HG02938 (cell line): ENCODE measurements around the gene WDFY4.

ENCODE experiments used
- ATAC-seq: cut with Tn5 transposase; IDR thresholded peaks from one replicate; pipeline ENCODE4 v1.9.1; 2021; ENCODE audit warnings: mild to moderate bottlenecking, moderate library complexity; ENCODE audit not compliant: unreplicated experiment

Gene WDFY4

DNA sequence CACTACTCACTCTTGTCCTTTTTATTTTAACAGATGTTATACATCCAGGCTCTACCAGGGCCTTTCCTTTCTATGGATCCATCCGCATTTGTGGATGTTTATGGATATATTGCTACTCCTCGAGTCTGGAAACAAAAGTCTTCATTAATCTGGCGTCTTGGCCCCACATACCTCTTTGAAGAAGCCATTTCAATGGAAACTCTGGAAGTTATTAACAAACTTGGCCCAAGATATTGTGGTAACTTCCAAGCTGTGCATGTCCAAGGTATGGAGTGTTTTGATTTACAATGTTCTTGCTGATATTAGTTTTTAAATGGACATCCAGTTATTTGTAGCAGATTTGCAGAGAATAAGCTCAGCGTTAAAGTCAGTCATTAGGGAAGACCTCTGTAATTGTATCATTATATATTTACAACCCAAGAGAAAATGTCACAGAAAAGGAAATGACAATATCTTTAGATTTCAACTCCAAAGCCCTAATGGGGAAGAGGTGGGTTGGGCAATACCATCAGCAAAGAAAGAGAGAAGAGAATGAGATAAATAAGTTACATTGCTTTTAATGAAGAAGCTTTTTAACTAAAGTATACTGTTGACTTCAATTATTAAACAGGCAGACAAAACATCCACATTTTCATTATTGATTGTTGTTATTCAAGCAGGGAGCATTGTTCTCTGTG lies 102.1 kb downstream of the WDFY4 start:
- ATAC-seq, result no peak

DNA sequence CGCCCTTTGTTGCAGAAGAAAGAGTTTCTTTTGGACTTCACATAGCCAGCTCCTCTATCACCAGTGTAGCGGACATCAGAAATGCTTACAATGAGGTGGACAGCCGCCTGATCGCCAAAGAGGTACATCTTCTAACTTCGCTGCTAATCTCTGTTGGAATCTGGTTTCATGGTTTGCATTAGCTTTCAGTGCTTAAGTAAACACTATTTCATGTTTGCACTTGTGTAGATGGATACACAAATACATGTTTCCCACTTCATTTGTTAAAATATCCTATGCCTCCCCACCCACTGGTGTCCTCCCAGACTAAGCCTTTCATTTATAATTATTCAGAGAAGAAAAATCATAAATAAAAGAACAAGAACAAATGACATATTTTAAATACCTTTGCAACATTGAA lies 103.9 kb downstream of the WDFY4 start:
- ATAC-seq, result no peak

DNA sequence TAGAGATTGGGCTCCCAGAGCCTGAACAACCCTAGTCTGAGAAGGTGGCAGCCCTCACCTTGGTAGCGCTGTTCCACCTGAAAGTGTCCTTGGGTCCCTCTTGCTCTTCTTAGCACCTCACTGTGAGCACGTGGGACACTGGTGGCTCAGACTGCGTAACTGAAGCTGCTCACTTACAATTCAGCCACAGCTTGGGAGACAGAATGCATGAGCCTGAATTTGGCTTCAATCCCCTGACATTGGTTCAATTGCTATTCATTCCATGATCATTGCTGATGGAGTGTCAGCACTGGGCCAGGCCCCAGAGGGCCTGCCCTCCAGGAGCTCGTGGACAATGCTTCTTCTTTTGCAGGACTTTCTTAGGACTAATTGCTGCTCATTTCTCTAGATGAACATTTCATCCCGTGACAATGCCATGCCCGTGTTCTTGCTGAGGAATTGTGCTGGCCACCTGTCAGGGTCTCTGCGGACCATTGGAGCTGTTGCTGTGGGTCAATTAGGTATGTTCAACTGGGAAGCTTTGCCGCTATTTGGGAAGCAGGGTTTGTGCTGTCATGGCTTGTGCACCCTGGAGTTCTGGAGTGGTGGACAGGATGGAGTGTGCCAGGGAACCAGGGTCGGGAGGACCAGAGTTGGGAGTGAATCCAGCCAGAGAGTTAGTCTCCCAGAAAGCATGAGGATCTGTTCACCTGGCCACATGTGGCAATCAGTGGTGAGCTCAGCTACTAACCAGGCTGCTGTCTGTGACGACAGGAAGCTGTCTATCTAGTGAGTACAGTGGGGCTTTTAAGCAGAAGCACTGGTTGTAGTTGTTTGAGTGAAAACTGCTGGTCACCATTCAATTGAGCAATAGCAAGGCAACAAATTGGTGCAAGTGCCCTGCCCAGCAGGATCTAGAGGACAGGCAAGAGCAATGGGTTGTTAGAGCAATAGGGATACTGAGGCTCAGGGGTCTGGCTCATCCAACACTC lies 105.1 kb downstream of the WDFY4 start:
- ATAC-seq, result no peak

DNA sequence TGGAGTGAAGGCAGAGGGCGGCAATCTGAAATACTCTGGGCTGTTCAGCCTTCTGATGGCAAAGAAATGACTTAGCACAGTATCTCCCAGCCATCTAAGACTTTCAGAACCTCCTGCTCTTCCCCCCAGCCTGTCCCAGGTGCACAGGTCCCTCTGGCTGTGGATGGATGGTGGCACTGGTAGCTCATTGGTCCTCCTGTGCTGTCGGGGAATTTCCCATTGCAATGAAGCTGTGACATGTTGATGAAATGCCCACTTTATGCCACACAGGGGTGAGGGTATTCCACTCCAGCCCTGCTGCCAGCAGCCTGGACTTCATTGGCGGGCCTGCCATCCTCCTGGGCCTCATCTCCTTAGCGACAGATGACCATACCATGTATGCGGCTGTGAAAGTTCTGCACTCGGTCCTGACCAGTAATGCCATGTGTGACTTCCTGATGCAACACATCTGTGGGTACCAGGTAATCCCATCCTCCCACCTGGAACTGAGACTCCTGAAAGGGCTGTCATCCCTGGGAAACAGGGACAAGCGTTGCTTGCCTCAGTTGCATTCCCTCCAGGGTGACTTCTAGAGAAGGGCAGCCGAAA lies 105.9 kb downstream of the WDFY4 start:
- ATAC-seq, result no peak

DNA sequence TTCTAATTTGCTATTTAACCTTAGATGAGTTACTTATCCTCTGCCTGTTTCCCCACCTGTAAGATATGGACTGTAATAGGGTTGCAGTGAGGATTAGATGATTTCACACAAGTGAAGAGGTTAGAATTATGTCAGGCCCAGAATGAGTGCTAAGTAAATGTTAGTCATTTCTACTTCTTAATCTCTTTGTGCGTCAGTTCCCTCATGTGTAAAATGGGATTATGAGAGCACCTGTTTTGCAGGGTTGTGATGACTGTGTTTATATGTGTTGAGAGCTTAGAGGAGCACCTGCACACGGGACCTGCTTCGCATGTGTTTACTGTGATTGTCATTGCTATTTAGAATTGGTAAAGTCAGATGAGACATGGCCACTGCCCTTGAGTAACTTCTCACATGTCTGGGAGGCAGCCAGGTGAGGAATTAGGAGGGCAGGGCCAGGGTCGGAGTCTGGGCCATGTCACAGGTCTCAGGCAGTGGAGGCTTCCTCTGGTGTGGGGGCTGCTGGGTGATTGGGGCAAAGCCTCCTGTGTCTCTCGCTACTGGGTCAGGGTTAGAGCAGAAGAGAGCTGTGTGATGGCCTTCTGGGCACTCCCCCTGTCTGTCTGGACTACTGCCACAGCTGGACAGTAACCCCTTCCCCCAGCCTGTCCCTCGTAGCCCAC lies 106.7 kb downstream of the WDFY4 start:
- no peak for ATAC-seq

DNA sequence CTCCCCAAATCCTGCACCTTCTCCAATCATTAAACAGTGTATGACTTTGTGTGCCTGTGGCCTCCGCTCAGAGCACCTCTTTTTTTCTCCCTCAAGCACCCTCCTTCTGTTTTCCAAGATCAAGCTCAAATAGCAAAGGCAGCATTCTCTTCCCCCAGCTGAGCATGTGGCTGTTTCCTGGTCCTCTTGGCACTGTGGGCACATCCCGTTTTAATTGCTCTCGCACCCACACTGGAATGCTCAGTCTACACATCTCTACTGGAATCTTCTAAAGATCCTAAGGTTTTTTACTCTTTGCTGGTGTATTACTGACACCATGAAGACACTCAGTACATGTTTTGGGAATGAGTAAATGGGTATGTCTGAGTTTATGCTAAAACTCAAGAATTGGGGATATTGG lies 107.4 kb downstream of the WDFY4 start:
- ATAC-seq, result no peak

DNA sequence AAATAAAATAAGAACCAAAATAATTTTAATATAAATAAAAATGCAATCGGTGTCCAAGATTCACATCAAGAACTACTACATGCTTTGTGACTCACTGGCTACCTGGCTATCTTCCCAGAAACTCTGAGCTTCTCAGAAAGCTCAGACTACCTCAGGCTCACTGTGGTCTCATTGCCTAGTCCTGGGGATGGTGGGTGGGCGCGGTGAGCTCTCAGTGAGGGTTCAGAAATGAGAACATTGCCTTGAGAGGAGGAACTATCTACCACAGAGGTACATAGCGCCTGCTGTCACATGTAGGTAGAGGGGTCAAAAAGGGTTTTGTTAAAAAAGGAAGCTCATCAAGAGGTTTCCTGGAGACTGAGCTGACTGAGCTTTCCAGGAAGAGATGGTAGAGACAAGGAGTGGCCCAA lies 108.0 kb downstream of the WDFY4 start:
- no peak for ATAC-seq

DNA sequence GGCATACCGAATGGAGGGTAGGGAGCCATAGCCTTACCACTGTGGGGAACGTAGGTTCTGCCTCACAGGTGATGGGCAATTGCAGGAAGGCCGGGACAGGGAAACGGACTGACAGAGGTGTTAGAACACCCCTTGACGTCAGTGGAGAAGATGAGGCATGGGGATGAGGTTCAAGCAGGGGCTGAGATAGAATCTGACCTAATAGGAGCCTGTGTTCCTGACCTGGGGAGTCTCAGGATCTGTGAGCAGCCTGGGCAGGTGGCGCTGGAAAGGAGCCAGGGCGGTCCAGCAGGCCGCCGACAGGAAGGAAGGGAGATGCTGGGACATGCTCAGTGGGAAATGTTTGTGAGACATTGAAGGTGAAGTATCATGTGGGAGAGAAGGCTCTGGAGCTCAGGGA lies 109.4 kb downstream of the WDFY4 start:
- no peak for ATAC-seq

DNA sequence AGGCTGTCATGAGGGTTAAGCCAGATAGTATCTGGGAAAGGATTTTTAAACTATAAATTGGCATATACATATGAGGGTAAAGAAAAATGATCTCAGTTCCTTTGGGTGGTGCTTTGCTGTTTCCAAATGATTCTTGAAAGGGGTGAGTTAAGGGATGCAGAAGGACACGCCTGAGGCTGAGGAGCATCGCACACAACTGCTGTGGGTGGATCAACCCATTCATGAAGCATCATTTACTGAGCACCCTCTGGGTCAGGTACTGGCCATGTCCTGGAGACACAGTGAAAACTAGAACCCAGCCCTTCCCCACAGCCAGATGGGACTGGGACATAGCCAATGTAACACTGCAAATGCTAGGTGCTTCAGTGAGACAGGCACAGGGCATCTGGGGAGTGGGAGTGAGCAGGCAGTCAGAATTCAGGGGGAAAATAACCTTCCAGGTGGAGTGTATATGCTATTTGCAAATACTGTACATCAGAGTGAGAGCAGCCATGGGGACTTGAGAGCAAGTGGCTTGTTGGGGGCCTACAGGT lies 112.1 kb downstream of the WDFY4 start:
- no peak for ATAC-seq

DNA sequence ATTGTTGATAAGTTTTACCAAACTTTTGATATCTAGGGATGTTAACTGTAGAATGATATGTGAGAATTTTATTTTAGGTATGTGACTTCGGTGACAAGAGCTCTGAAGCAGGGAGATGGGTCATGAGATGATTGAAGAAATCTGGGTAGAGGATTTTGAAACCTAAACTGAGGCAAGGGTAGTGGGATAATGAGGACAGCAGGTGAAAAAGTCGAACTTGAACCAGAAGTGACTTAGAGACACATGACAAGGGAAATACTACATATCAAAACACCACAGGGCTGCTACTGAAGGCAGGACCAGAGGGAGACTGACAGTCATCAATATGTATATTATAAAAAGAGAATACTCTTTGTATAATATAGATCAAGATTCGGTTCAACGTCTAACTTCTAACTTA lies 113.2 kb downstream of the WDFY4 start:
- ATAC-seq, result no peak

DNA sequence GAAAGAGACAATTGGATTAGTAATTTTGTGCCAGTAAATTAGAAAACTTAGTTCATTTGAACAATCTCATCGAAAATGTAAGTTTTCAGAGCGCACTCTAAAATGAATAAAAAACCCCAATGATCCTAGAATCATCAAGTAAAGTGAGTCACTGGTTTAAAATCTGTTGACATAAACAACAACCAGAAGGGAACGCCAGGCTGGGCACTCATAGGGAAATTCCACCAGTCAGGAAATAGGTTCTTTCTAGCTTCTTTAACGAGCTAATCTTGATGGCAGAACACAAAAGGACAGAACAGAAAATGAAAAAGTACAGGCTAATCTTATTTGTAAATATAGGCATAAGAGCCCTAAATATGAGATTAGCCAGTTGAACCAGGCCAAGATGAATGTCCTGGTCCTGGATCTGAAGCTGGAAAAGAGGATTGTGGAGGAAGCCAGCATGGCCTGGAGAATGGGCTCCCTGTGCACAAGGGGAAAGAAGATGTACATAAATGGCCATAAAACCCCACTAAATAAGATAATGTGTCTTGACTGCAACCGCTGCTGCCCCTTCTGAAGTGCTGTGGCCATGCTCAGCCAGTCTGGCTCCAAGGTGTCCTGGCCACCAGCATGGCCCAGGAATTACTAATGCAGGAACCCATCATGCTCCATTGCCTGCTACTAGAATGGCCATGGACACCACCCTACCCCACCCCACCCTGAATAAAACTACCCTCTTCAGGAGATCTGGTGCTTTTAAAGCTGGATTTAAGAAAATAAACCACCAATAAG lies 114.0 kb downstream of the WDFY4 start:
- no peak for ATAC-seq

DNA sequence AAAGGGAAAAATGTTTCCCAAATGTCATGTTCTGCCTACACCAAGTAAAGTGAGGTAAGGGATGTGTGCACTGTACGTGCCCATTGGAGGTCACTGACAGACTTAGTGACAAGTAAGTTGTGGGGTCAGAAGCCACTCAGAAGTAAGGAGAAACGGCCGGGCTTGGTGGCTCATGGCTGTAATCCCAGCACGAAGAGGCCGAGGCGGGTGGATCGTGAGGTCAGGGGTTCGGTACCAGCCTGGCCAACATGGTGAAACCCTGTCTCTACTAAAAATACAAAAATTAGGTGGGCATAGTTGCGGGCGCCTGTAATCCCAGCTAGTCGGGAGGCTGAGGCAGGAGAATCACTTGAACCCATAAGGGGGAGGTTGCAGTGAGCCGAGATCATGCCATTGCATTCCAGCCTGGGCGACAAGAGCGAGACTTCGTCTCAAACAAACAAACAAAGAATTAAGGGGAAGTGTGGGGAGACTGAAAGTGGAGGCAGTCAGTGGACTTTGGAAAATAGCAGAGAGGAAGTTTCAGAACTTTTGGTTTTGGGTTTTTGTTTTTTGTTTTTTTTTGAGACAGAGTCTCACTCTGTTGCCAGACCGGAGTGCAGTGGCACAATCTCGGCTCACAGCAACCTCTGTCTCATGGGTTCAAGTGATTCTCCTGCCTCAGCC lies 114.8 kb downstream of the WDFY4 start:
- ATAC-seq, result no peak

DNA sequence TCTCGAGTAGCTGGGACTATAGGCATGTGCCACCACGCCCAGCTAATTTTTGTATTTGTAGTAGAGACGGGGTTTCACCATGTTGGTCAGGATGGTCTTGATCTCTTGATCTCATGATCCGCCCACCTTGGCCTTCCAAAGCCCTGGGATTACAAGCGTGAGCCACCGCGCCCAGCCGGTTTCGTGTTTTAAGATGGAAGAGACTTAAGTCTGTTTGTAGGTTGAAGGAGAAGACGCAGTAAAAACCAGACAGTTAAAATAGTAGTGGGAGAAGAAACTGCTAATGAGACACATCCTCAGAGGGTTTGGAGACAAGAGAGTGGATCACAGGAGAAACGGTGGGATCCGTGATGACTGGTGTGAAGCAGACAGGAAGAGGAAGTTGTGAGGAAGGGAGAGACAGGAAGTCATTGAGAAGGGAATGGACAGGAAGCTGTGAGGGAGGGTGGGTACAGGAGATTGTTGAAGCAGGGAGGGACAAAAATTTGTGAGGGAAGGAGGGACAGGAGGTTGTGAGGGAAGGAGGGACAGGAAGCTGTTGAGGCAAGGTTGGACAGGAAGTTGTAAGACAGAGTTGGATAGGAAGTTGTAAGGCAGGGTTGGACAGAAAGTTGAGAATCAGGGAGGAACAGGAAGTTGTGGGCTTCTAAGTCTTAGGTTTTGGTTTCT lies 115.5 kb downstream of the WDFY4 start:
- ATAC-seq, result no peak

DNA sequence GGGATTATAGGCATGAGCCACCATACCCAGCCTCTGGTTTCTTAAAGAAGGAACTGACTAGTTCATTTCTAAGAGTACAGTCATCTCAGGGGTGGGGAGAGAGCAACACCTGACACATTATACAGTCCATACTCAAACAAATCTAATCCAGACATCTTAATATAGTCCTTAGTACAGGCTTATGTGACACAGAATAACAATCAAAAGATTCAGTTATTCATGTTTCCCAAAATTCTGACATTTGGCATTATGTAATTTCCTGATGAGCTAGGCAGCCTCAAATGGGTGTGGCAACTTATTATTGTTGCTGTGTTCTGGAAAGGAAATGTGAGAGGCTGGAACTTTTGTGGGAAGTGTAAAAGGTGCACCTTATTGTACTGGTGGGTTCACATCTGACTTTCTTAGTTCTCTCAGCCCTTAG lies 116.3 kb downstream of the WDFY4 start:
- no peak for ATAC-seq

DNA sequence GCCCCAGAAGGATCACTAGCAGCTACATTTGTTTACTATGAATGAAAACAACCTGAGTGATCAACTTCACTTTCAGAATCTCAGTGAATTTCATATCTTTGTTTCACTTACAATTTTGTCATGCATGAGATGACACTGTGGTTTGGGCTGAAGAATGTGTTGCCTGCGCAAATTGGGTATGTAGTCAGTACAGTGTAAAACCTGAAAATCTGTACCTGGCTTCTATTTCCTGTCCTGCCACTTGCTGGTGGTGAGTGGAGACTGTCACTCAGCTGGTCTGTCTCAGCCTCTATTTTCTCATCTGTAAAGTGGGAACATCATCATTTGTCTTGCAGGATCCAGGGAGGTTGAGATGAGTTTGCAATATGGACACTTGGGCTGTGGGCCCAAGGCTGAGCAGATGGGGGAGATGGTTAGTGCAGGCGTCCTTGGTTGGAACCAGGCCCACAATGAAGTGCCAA lies 118.0 kb downstream of the WDFY4 start:
- ATAC-seq, result peak; percentile 95

DNA sequence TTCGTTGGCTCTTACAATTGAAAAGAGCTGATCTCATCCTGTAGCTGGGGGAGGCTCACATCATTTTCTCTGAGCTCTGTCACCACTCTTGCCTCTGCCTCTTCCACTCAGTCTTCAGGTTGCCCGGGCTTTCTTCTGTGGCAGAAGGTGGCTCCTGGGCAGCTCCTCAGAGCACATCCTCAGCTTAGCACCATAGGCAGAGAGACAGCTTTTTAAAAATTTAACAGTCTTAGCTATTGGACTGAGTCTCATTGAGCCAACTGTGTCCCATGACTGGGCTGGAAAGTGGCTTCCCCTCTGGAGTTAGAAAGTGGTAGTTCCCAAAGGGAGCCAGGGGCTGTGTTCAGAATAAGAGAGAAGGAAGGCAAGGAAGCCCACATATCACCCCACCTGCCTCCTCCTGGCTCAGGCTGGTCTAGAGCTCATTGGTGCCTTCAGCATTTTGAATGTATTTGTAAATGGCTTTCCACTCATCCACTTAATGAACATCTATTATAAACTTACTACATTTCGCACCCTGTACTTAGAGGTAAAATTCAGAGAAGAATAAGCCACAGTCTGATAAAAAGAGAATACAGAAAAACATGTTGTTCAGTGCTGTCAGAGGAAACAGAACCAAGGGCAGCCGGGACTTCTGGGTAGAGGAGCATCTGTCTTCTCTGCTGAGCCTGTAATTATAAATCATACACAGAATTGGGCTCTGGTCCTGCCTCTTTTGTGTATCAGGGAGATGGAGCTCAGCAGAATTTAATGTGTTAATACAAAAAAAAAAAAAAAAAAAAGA lies 119.3 kb downstream of the WDFY4 start:
- ATAC-seq, result no peak

DNA sequence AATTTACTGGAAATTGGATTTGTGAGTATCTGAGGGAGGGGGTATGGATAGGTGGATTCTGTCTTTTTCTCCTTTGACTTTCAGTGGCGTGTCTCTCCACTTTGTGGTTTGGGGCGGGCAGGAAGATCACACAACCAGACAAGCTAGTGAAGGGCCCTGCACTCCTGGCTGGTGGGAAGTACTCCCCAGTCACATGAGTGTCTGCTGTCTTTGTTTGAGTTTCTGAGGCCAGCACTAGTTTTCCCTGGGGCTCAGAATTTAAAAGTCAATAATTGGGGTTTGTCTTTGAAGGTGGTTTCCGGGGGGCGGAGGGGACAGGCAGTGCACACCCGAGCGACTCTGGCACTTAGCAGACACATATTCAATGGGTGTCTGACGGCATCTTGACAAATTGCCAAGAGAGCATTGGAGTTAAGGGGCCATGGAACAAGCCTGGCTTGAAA lies 120.1 kb downstream of the WDFY4 start:
- no peak for ATAC-seq

DNA sequence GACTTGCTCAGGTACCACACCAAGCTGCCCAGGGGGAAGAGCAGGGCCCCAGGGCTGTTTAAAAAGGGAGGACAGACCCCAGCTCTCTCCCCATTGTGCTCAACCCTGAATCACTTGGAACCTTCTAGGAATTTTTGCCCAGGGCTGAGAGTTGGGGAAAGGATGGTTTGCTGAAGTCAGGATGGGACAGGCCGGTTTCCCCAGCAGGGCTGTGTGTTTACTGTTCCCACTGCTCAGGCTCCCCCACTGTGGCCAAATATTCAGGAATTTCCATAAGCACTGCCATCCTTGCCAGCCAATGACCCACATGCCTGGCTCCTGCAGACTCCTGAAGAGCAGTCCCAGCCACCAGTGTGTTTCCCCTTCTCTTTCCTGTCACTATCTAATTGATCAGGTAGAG lies 120.7 kb downstream of the WDFY4 start:
- no peak for ATAC-seq
